ENCODE measurements around the gene BCAS3. TPM values are rescaled to one million over a fixed set of nuclear protein-coding genes. Genes with fewer than 3 reads are reported as not detected.
"Not testable (repeated sequence)": the region's sequence is repeated elsewhere in the genome, so short reads cannot be mapped to it uniquely, and the experiment has no call there.

The BCAS3 gene
- total RNA-seq, 2 experiments from 2014 or later, result 13.7 to 25.8 TPM

DNA sequence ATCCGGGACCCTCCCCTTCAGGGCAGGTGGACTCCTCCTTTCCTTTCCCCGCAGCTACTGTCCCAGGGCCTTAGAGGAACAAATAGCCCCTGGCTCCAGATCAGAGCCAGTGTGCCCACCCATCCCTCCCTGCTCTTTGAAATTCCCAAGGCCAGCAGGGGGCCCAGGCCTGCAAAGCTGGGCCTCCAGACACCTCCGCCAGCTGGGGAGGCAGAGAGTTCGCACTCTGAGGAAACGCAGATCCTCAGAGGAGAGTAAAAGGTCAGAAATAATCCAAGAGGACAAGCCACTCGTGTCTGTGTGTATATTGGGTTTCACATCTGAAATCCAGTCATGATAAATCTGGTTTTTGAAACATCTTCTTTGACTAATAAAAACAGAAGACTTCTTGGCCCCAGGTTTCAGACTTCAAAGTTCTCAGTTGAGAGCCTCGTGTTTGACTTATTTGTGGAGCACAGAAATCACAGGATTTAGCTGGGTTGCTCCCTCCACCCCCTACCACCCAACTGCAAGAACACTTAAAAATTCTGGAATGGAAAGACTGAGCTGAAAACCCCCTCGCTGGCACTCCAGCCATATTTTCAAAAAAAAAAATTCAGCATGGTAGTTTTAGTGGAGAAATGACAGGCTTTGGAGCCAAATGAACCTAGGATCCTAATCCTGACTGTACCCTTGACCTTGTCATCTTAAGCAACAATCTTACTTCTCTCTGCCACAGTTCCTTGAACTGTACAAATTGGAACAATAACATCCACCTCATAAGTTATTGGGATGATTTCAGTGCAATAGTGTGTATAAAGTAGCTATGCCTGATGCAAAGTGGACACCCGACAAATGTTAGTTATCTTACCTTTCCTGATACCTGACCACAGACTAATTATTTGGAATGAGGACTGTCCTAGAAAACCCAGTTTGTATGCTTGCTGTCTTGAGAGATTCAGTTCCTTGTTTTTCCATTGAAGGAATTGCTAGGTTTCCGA, 677.5 kb downstream of the BCAS3 start:
- ATAC-seq (no peak), DNase-seq (no peak)
- Mint-ChIP-seq H3K27me3 (no peaks in the 10 kb centered on the region), H3K36me3 (no peaks in the 10 kb centered on the region), H3K4me3 (no peak overlapping the region), H3K4me1 (no peaks in the 10 kb centered on the region), H3K9me3 (ENCODE audit: low read depth) (no peaks in the 10 kb centered on the region), H3K27ac (no peak overlapping the region)
- CTCF ChIA-PET, result interaction anchor here (0.5 to 0.6 kb wide), 2 partner anchors 45 to 387 kb away, joined by 3 read pairs; no protein-coding TSS in a partner anchor

DNA sequence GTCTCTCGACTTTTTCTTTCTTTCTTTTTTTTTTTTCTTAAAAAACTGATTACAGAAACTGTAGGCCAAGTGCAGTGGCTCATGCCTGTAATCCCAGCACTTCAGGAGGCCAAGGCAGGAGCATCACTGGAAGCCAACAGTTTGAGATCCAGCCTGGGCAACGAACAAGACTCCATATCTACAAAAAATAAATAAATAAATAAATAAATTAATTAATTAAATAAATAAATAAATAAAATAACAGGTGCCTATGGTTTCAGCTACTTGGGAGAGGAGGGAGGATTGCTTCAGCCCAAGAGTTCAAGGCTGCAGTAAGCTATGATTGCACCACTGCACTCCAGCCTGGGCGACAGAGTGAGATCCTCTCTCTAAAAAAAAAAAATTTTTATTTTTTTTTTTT, 679.4 kb downstream of the BCAS3 start:
- not testable (repeated sequence) for H3K9me3 Mint-ChIP-seq (ENCODE audit: low read depth); H3K36me3 Mint-ChIP-seq; H3K27ac Mint-ChIP-seq; ATAC-seq; DNase-seq; H3K4me3 Mint-ChIP-seq; H3K27me3 Mint-ChIP-seq; H3K4me1 Mint-ChIP-seq
- CTCF ChIA-PET, result interaction anchor here (0.9 kb wide), 1 partner anchor 636 kb away, joined by 3 read pairs; no protein-coding TSS in a partner anchor

DNA sequence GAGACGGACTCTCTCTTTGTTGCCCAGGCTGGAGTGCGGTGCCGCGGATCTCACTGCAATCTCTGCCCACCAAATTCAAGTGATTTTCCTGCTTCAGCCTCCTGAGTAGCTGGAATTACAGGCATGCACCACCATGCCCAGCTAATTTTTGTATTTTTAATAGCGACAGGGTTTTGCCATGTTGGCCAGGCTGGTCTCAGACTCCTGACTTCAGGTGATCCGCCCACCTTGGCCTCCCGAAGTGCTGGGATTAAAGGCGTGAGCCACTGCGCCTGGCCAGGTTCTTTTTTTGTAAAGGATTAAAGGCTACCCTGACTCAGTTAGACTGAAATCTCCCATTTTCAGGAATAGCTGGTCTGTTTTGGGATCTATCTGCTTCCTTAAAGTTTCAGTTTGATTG, 681.9 kb downstream of the BCAS3 start:
- H3K4me1 Mint-ChIP-seq; H3K9me3 Mint-ChIP-seq (ENCODE audit: low read depth); H3K27me3 Mint-ChIP-seq; DNase-seq; ATAC-seq; H3K36me3 Mint-ChIP-seq; H3K4me3 Mint-ChIP-seq; H3K27ac Mint-ChIP-seq: not testable (repeated sequence)
- CTCF ChIA-PET, result interaction anchor here (0.7 to 2.1 kb wide), 10 partner anchors 8 to 639 kb away, joined by 3 to 10 read pairs (median 4); no protein-coding TSS in a partner anchor

DNA sequence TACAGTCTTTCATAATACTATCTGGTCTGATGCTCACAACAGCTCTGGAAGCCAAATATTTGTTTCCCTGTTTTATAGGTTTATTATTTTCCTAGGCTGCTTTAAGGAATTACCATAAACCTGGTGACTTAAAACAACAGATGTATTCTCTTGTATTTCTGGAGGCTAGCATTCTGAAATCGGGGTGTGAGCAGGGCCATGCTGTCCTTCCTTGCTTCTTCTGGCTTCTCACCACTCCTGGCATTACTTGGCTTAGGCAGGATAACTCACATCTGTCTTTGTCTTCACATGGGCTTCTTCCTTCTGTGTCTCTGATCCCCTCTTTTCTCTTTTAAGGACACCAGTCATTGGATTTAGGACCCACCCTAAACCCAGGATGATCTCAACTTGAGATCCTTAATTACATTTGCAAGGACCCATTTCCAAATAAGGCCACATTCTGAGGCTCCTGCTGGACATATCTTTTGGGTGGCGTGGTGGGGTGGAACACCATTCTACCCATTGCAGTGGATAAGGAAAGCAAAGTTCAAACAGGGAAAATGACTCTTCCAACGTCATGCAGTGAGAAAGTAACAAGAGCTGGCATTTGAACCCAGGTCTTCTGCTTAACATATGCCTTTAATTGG, 682.8 kb downstream of the BCAS3 start:
- ATAC-seq, result no peak
- CTCF ChIA-PET, result interaction anchor here (1.8 to 2.1 kb wide), 2 partner anchors 15 to 640 kb away, joined by 6 to 9 read pairs; no protein-coding TSS in a partner anchor
- Mint-ChIP-seq H3K9me3 (ENCODE audit: low read depth) (no peaks in the 10 kb centered on the region), H3K36me3 (no peaks in the 10 kb centered on the region), H3K27ac (no peak overlapping the region), H3K4me3 (no peak overlapping the region), H3K27me3 (no peaks in the 10 kb centered on the region), H3K4me1 (no peaks in the 10 kb centered on the region)
- no peak for DNase-seq

DNA sequence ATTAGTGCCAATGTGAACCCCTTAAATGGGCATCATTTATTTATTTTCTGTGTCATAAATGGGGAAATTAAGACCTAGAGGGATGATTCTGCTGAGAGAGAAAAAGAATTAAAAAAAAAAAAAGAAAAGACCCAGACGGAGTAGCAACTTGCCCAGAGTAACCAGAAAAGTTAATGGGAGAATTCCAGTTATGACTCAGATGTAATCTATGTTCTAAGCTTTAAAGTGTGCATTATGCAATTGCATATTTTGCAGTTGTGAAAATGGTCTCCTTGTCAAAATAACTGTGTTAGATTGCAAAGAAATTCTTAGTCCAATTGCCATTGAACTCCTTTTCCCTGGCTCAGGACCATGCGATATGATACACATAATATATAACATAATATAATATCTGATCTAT, 683.4 kb downstream of the BCAS3 start:
- Mint-ChIP-seq H3K9me3 (ENCODE audit: low read depth) (no peaks in the 10 kb centered on the region), H3K36me3 (no peaks in the 10 kb centered on the region), H3K27me3 (no peaks in the 10 kb centered on the region), H3K4me1 (no peaks in the 10 kb centered on the region), H3K27ac (no peak overlapping the region), H3K4me3 (no peak overlapping the region)
- DNase-seq (no peak), ATAC-seq (no peak)
- CTCF ChIA-PET, result no interaction called here

DNA sequence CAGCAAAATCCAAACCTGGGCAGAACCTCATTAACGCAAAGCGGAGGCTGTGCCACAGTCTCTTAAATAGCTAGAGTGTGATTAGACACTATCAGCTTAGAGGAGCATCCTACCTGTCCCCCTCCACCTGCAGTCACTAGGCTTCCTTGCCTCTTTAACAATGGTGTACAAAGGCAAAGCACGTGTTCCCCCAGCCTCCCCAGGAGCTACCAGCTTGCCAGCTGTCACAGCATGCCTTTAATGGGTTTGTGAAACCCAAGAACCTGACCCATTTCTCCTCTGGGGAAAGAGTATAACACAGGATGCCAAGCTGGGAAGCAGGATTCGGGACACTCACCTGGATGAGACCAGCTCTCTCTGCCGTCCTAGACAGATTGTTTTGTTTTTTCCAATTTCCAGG, 684.7 kb downstream of the BCAS3 start:
- CTCF ChIA-PET, result no interaction called here
- Mint-ChIP-seq H3K27ac (no peak overlapping the region), H3K27me3 (no peaks in the 10 kb centered on the region), H3K4me3 (no peak overlapping the region), H3K36me3 (no peaks in the 10 kb centered on the region), H3K9me3 (ENCODE audit: low read depth) (no peaks in the 10 kb centered on the region), H3K4me1 (no peaks in the 10 kb centered on the region)
- no peak for ATAC-seq
- DNase-seq, result no peak

DNA sequence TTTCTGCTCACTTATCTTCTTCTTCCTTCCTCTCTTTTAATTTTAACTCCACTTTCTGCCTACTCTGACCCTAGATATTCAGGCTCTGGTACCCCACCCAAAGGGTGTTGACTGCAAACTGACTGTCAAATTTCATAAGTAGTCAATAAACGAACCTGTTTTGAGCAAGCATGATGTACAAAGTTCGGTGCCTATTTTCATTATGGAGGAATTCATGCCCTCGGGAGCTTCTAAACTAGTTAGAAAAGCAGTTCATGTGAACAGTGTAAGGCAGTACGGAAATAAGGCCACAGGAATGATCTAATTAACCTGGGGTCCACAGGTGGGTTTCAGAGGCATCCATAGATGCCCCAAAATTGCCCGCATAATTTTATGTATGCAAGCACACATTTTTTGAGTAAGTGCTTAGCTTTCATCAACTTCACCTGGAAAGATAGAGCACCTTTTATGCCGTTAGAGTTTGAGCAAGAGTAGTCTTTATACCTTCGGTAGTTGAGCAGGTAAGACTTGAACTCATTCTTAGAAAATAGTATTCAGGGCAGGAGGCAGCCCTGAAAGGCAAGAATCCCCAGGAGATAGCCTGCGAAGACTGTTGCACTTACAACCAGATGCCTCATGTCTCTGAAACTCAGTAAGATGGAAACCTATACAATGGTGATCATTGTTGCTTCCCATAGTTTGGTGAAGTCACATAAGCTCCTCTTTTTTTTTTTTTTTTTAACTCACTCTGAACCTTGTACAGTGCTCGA, 685.4 kb downstream of the BCAS3 start:
- ATAC-seq, result no peak
- Mint-ChIP-seq H3K27ac (no peak overlapping the region), H3K27me3 (no peaks in the 10 kb centered on the region), H3K9me3 (ENCODE audit: low read depth) (no peaks in the 10 kb centered on the region), H3K4me3 (no peak overlapping the region), H3K4me1 (no peaks in the 10 kb centered on the region), H3K36me3 (no peaks in the 10 kb centered on the region)
- CTCF ChIA-PET, result interaction anchor here (0.7 kb wide), 1 partner anchor 1432 kb away, joined by 3 read pairs; no protein-coding TSS in a partner anchor
- no peak for DNase-seq

DNA sequence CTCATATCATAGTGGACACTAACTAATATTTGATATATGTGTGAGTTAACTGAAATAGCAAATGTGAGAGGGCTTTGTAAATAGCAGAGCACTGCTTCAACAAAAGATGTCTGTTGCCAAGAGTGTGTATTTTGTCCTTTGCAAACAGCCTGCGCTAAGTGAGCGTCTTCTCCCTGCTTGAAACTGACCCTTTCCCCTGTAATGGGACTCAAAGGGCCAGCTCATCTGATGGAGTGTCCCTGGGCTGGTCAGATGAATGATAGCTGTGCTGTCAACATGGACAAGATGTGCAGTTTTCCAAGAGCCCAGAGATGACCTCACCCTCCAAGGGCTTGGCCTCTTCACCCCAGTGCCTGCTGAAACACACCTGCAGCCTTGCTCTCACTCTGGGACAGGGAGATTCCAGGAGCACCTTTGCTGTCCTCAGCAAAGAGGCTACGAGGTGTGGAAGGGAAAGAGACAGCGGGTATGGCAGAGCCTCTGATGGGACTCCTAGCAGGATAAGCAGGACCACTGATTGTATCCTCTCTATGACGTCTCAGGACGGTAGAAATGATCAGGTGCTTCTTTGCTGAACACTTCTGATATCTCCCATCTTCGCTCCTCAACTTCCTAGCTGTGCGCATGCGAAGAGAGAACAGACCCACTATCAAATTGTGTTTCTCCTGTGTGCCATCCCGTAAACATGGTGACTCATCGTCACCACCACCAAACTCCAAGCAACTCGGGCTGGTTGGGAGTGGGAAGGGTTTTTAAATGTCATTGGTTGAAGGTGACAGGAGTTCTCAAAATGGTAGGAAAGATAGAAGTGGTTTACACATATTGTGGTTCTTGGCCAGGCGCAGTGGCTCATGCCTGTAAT, 686.2 kb downstream of the BCAS3 start:
- no peak overlapping the region for H3K27ac Mint-ChIP-seq
- DNase-seq (no peak), ATAC-seq (no peak)
- CTCF ChIA-PET, result no interaction called here
- H3K36me3 Mint-ChIP-seq, result no peaks in the 10 kb centered on the region
- H3K27me3 Mint-ChIP-seq, result no peaks in the 10 kb centered on the region
- no peaks in the 10 kb centered on the region for H3K4me1 Mint-ChIP-seq
- no peaks in the 10 kb centered on the region for H3K9me3 Mint-ChIP-seq (ENCODE audit: low read depth)
- H3K4me3 Mint-ChIP-seq, result no peak overlapping the region

DNA sequence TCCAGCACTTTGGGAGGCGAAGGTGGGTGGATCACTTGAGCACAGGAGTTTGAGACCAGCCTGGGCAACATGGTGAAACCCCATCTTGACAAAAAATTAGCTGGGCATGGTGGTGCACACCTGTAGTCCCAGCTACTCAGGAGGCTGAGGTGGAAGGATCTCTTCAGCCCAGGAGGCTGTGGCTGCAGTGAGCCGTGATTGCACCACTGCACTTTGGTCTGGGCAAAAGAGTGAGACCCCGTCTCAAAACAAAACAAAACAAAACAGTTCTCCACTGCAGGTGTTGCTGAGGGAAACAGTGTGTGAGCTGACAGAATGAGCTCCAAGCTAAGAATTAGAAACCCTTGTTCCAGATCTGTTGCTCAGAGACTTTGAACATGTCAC, 686.8 kb downstream of the BCAS3 start:
- no peak overlapping the region for H3K27ac Mint-ChIP-seq
- H3K36me3 Mint-ChIP-seq, result no peaks in the 10 kb centered on the region
- ATAC-seq, result no peak
- no peak for DNase-seq
- CTCF ChIA-PET, result no interaction called here
- no peaks in the 10 kb centered on the region for H3K4me1 Mint-ChIP-seq
- no peaks in the 10 kb centered on the region for H3K9me3 Mint-ChIP-seq (ENCODE audit: low read depth)
- no peak overlapping the region for H3K4me3 Mint-ChIP-seq
- H3K27me3 Mint-ChIP-seq, result no peaks in the 10 kb centered on the region

DNA sequence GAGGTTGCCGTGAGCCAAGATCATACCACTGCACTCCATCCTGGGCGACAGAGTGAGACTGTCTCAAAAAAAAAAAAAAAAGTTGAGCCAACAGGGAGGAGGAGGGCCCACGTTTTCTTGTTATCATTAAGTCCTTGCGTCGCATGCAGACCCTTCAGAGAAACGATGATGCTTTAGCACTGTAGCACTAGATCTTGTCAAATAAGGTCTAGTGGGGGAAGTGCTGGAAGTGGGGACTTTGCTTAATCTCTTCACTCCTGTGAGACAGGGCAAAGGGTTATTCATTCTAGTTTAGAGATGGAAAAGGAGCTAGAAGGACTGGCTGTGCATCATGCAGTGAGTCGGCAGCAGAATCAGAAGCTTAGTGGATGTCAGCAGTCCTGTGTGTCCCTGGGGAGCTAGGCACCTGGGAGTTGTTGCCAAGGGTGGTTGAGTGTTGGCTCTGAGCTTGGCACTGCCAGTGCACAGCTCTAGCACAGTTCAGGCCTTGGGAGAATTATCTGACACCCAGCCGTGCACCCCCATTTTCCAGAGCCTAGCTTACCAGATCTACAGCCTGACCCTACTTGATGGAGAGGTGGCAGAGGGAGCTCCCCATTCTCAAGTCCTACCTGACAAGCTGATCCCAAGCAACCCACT, 688.5 kb downstream of the BCAS3 start:
- Mint-ChIP-seq H3K4me3 (no peak overlapping the region), H3K27ac (no peak overlapping the region), H3K27me3 (no peaks in the 10 kb centered on the region), H3K9me3 (ENCODE audit: low read depth) (no peaks in the 10 kb centered on the region), H3K4me1 (no peaks in the 10 kb centered on the region), H3K36me3 (no peaks in the 10 kb centered on the region)
- ATAC-seq (no peak), DNase-seq (no peak)
- CTCF ChIA-PET, result no interaction called here

DNA sequence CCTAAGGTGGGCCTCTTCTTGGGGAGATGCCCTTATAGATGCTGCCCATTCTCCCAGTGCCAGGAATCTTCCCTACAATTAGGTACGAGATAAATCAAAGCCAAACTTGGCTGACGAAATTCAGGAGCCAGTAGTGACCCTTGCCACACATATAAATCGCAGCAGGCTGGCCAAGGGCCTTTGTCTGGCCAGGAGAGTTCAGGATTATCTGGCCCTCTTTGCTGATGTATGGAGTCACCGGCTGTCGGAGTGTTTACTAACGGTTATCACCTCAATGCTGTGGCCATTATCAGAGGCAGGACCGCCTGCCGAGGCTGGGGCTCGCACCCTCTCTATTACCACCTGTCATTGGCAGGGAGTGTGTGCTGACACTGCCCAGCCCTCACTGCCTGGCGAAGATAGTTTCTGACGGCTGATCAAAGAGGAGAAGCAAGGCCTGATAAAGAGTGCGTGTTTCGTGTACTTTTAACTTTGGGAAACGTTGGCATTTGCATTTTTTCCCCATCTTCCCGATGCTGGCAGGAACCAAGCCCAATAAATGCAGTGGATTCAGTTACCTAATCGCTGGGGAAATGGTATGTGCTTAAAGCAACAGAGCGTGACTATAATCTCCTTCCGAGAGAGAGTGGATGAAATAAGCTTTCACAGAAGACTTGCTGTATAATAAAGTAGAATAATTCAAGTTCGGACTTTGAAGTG, 689.2 kb downstream of the BCAS3 start:
- H3K27ac Mint-ChIP-seq, result no peak overlapping the region
- ATAC-seq, result no peak
- no peaks in the 10 kb centered on the region for H3K9me3 Mint-ChIP-seq (ENCODE audit: low read depth)
- no peak for DNase-seq
- no peaks in the 10 kb centered on the region for H3K27me3 Mint-ChIP-seq
- CTCF ChIA-PET, result interaction anchor here (0.9 kb wide), 1 partner anchor 8 kb away, joined by 3 read pairs; no protein-coding TSS in a partner anchor
- H3K4me1 Mint-ChIP-seq, result no peaks in the 10 kb centered on the region
- H3K4me3 Mint-ChIP-seq, result no peak overlapping the region
- no peaks in the 10 kb centered on the region for H3K36me3 Mint-ChIP-seq

Data from activated CD8-positive, alpha-beta memory T cell treated with anti-CD3 and anti-CD28 coated beads, Interleukin-2, amount 10 ng/mL, durations not matched to agents 7 days and 5 days (primary cell).